NCI-H146 (cell line): ENCODE data around the gene GMEB1.
A peak's percentile ranks its signal among the peaks of the same experiment; 100 is the strongest.
"Not testable (repeated sequence)": the region's sequence is repeated elsewhere in the genome, so short reads cannot be mapped to it uniquely, and the experiment has no call there.

ENCODE experiments used
- DNase-seq: peaks from one replicate; lab custom pipeline; 2025; lab: John Stamatoyannopoulos, UW

The GMEB1 gene

DNA sequence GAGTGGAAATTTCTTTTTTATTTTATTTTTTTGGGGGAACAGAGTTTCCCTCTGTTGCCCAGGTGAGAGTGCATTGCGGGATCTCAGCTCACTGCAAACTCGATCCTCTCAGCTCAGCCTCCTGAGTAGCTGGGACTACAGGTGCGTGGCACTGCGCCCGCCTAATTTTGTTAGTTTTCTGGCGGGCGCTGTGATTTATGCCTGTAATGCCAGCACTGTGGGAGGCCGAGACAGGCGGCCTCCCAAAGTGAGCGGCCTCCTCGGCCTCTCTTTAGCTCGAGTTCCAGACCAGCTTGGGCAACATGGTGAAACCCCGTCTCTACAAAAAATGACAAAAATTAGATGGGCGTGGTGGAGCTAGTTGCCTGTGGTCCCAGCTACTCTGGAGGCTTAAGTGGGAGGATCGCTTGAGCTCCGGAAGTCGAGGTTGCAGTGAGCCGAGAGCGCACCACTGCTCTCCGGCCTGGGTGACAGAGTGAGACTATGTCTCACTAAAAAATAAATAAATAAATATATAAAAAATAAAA lies 2.7 kb downstream of the GMEB1 start:
- no peak for DNase-seq

GRCh38 chr1:28672971-28673370 lies 4.4 kb downstream of the GMEB1 start:
- DNase-seq: not testable (repeated sequence)

DNA sequence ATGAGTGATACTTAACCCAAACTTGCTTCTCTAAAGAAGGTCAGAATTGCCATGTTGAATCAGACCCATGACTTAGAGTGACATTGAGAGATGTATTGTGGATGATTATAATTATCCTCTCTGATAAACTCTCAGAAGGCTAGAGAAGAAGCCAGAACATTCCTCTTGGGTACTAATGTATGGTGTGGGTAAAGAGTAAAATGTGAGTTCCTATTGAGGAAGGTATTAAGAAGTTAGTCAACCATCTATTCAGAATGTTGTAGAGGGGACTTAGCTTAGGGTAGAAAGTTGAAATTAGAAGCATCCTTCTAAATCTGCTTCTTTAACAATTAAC lies 7.3 kb downstream of the GMEB1 start:
- no peak for DNase-seq

DNA sequence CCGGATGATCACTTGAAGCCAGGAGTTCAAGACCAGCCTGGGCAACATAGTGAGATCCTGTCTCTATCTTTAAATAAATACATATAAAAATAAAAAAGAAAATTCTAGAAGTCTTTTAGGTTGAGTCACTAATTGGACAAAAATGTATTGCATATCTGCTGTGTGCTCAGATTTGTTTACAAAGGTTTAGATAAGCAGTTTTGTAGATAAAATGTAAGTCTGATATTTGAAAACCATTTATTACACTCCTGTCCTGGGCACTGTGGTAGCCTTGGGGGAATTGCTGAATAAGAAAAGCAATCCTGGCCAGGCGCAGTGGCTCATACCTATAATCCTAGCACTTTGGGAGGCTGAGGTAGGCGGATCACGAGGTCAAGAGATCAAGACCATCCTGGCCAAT lies 11.6 kb downstream of the GMEB1 start:
- DNase-seq: no peak

DNA sequence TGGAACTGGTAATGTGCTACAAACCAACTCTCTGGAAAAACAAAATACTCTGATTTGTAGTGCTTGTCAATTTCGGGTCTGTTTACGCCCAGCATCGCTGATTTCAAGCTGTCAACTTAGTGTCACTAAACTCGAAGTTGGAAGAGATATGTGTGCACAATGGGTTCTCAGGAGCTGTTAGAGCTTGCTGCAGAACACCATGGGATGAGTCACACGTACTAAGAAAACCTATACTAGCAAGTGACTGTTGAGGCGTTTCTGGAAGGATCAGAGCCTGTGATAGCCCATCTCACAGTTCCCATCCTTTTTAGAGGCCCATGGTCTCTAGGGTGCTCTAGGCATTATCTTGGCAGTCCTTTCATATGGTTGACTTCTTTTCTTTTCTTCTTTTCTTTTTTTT lies 14.3 kb downstream of the GMEB1 start:
- no peak for DNase-seq

DNA sequence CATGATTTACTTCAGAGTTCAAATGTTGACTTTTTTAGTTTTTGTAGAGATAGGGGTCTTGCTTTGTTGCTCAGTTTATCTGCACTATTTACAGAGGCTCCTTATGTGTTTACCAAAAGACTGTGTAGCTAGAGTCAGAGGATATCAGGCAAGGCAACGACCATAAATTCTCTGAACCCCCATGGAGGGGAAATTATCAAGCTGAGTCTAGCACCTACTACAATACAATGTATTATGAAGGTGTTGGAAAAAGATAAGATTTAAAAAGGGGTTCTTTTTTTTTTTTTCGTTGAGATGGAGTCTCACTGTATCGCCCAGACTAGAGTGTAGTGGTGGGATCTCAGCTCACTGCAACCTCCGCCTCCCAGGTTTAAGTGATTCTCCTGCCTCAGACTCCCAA lies 16.4 kb downstream of the GMEB1 start:
- DNase-seq: no peak

DNA sequence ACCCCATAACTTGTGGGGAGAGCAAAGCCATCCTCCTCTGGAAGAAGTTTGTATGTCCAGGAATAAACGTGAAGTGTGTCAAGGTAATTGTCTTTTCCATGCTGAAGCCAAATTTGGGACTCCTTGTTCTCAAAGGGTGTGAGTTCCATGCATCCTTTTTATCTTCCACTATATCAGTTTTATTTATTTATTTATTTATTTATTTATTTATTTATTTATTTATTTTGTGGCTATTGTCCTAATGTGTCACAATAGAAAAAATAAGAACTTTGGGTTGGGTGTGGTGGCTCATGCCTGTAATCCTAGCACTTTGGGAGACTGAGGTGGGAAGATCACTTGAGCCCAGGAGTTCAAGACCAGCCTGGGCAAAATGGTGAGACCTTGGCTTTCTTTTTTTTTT lies 23.0 kb downstream of the GMEB1 start:
- not testable (repeated sequence) for DNase-seq

GRCh38 chr1:28703629-28704028 lies 35.0 kb downstream of the GMEB1 start:
- DNase-seq: no peak

DNA sequence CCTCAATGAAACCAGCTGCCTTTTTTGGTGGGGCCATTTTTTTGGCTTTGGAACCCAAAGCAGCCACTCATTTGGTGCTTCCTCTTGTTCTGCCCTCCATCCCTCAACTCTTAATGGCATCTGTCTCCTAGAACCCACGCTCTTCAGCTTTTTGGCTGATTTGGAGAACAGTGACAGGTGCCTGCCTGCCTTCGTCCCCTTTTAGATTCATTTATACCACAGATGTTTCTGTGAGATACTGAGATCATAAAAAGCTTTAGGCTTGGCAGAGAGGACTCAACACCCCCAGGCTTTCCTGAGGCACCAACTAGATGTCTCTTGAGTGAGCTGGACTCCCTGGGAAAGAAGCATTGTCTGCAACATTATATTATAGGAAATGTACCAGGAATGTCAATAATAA lies 47.8 kb downstream of the GMEB1 start:
- DNase-seq: no peak

DNA sequence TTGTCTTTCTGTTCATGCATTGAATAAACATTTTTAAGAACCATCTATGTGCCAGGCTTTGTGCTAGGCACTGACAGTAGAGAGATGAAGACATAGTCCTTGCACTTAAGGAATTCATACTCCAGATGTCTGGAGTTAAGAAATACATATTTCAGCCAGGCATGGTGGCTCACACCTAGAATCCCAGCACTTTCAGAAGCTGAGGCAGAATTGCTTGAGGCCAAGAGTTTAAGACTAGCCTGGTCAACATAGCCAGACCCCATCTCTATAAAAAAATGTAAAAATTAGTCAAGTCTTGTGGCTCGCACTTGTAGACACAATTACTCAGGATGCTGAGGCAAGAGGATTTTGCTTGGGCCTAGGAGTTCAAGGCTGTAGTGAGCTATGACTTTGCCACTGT lies 49.6 kb downstream of the GMEB1 start:
- no peak for DNase-seq

DNA sequence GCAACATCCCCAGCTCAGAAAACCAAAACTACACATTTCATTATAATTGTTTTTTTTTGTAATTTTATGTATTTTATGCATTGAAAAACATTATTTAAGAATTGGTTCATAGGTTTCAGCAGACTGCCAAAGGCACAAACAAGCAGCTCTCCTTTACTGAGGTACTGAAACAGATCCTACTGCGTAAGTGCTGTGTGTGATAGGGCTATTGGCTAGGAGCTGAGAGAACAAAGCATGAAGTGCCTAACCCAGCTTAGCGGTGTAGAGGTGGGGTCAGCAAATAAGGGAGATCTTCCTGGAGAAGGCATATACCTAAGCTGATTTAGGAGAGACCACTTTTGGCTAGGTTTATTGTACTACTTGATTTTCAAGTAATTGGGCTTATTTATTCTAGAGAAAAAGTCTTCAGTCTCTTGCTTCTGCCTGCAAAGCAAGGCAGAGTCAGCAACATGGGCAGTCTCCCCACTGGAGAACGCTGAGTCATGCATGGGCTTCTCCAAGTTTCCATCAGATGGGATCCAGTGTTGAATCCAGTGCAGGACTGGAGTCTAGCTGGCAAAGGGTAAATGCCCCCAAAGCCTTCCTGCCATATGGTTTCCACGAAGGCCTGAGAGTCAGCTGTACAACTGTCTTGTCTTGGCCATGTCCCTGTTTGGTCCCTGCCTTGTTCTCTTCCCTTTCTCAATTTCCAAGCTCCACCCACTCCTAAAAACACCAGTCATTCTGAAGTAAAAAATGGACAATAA lies 50.2 kb downstream of the GMEB1 start:
- no peak for DNase-seq

GRCh38 chr1:28719332-28719619 lies 50.7 kb downstream of the GMEB1 start:
- no peak for DNase-seq

- no peak for DNase-seq
These were observed 51.8 kb downstream of the GMEB1 start for GRCh38 chr1:28720376-28720775.

DNA sequence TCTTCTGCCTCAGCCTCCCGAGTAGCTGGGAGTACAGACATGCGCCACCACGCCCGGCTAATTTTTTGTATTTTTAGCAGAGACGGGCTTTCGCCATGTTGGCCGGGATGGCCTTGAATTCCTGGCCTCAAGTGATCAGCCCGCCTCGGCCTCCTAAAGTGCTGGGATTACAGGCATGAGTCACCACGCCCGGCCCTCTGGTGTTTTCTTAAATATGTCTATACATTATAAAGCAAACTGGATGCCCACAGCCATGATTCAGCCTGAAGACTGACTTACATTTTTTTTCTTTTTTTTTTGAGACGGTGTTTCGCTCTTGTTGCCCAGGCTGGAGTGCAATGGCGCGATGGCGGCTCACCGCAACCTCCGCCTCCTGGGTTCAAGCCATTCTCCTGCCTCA lies 53.3 kb downstream of the GMEB1 start:
- DNase-seq: not testable (repeated sequence)

GRCh38 chr1:28725365-28725764 lies 56.8 kb downstream of the GMEB1 start:
- not testable (repeated sequence) for DNase-seq

- DNase-seq: no peak
These were observed 67.4 kb downstream of the GMEB1 start for GRCh38 chr1:28735961-28736449.

- DNase-seq: peak; percentile 93
These were observed 68.1 kb downstream of the GMEB1 start, which contains the start of gene YTHDF2 for GRCh38 chr1:28736450-28737306. TSS of gene YTHDF2 (plus strand) at chr1:28736940. CDS start at chr1:28737121, 181 bp downstream.

DNA sequence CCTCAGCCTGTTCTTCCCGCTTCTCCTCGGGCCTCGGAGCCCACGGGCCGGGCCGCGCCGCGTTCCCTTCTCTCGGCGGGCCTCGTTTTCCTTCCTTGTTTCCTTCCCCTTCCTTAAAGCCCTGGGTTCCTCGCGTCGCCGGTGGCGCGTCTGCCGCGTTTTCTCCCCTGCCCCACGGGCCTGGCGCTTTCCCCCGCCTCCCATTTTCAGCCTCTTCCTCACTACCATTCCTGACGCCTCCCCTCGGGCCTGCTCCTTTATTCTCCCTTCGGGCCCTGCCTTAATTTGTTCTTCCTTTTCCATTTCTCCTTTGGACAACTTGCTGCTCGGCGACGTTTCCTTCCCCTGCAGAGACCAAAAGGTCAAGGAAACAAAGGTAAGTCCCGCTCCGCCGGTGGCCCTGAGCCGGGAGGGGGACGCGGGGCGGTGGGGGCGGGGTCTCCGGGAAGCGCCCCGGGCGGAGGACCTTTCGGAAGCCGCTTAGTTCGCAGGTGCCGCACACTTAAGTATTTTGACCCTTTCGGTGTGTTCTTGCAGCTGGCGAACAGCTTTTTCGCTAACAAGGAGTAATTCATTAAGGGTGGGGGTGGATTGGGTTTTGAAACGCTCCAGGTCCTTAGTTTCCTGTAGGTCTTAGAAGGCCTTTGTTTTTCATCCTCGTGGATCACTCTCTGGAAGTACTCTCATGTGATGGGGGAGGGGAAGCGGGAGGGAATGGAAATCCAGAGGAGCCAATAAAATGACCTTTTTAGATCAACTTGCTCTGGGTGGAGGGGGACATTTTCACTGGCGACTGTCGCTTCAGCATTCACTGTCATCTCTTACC lies 68.9 kb downstream of the GMEB1 start:
- peak; percentile 64 for DNase-seq

DNA sequence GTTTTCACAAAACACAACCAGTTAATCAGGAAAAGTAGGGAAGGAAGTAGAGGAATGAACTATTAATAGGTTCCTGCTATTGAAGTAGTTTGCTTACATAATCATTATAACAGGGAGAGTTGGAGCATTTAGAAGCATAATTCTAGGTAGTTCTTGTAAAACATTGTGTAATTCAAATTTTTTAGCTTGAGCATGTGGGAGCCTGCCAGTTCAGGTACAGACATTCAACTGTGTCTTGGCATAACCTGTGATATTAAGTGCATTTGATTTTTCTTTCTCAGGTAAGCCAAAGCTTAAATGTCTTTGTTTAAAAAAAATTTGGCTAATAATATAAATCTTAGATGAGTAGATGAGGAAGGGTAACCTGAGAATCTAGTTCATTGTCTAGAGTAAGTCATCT lies 71.5 kb downstream of the GMEB1 start:
- no peak for DNase-seq

DNA sequence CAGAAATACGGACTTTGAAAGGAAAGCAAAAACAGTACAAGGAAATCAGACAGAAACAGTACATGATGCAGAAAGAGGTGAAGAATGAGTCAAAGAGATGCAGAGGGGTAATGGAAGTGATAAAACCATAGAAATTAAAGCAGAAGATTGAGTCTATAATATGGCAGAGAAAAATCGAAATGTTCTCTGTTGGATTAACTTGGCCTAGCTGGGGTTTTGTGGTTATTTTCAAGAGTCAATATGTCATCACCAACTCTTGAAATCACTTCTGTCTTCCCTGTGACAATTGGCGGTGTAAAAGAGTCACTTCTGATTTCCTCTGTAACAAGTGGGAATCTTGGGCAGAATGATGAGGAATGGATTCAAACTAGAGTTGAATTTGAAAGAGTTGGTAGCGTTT lies 75.6 kb downstream of the GMEB1 start:
- DNase-seq: no peak

DNA sequence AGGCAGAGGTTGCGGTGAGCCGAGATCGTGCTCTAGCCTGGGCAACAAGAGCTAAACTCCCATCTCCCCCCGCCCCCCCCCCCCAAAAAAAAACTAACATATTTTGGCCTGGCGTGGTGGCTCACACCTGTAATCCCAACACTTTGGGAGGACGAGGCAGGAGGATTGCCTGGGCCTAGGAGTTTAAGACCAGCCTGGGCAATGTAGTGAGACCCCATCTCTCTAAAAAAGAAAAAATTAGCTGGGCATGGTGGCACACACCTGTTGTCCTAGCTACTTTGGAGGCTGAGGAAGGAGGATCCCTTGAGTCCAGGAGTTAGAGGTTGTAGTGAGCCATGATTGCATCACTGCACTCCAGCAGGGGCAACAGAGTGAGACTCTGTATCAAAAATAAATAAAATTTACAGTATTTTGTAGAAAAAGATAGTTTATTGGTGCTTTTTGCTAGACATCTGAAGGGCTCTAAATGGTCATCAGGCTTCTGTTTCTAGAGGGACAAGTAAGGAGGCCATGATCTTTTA lies 77.1 kb downstream of the GMEB1 start:
- no peak for DNase-seq

GRCh38 chr1:28750330-28750729 lies 81.7 kb downstream of the GMEB1 start:
- no peak for DNase-seq
